PC-9 (cell line): ENCODE results near the gene SMG6.

ENCODE experiments used
- CTCF ChIP-seq: fragments of 200-600 bp; sonication (generic); conservative IDR thresholded peaks from 2 replicates; pipeline ENCODE4 v1.6.1; 2017; ENCODE audit warnings: mixed run types, antibody characterized with exemption, mild to moderate bottlenecking, moderate library complexity
- EZH2 ChIP-seq: fragments of 200-600 bp; sonication (generic); IDR thresholded peaks from 2 replicates; pipeline ENCODE4 v1.8.0; 2017; ENCODE audit warnings: antibody characterized with exemption, low read depth

- TF ChIP-seq CTCF (no peak), EZH2 (no peak)
Measured at GRCh38 chr17:2023256-2023655, 280.3 kb downstream of the SMG6 start.
